Esophagus mucosa (tissue), 1 donor: ENCODE measurements around the gene PPP1R13L. TPM values are rescaled to one million over a fixed set of nuclear protein-coding genes. Genes with fewer than 3 reads are reported as not detected.

Experiments used
- ATAC-seq: fragments of 200-7000 bp; cut with Tn5 transposase; one replicate; pipeline ENCODE4 v1.9.1; 2020
- total RNA-seq: library from RNA; stranded (reverse); gene quantifications from one replicate; pipeline ENCODE4 v1.2.4, GENCODE V29; 2023
- donor health status: DM: yes; HTN: yes; CAD: no.

The PPP1R13L gene
- total RNA-seq, 1 donor from 2014 or later = 186 TPM

DNA sequence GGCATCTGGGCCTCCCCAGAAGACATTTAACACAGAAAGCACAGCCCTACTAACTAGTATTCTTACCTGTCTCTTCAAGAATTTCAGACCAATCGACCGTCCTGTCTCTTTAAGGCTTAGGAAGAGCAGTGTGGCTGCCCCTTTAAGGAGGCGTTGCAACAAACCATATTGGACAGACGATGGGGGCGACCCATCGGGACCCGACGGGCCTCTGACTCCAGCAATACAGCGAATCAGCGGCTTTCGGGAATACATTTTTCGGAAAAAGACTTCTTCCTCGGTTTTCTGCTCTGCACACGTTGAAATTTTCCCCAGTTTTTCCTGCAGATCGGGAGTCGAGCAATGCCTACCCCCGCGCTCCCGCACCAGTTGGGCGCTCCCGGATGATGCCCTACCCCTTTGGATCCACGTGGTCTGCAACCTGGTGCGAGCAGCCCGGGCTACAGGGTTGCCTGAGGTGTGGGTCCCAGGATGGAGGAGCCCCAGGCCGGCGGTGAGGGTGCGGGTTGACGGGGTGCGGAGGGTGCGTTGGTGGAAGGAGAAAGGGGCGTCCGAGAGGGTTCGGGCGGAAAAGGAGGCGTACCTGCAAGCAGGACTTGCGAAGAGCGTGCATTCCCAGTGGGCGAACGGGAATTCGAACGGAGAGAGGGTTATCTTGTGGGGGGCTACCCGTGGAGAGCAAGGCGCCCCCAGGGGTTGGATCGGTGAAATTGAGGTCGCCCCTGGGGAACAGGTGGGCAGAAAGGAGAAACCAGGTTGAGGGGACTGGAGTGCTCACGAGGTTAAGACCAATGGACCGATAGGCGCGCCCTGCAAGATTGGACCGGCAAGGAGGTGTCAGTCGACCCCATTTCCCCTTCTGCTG lies 1.6 kb upstream of the PPP1R13L start, which contains the start of gene POLR1G:
TSS of gene POLR1G (plus strand) at position 419 of the 865 bp plus-strand sequence. CDS start at position 472, 53 bp downstream.
- peak; percentile 46 for ATAC-seq

- ATAC-seq = peak; percentile 78
Measured at GRCh38 chr19:45405435-45406225, 761 bp upstream of the PPP1R13L start.

DNA sequence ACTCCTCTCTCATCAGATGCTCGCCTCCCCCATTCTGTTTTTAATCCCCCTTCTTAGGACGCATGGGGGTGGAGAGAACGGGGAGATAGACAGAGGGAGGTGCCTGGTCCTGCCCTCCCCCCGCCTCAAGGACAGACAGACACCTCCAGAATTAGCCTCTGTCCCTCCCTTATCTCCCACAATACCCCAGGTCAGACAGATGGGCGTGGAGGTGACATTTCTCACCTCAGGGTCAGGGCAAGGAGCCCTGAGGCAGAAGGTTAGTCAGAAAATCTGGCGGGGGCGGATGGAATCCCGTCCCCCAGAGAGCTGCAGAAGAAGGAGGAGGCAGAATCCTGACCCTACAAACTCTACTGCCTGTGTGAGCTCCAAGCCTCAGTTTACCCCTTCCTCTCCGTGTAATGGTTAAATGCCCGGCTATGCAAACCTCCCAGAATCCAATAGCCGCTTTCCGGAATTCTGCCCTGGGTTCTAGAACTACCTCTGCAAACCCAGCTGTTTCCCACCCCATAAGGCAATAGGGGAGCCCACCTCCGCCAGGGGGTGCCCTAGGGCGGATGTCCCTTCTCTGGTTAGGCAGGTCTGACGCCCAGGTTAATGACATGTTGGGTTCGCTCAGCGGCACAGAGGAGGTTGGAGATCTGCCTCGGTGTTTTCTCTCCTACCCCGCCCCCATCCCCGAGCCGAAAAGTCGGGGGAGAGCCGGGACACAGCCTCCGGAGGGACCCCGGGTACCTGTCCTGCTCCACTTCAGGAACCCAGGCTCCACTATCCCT lies 900 bp downstream of the PPP1R13L start:
- peak; percentile 9 for ATAC-seq

GRCh38 chr19:45403272-45403671 lies 1.6 kb downstream of the PPP1R13L start:
- ATAC-seq = no peak

- ATAC-seq = peak; percentile 48
Measured at GRCh38 chr19:45402298-45403061, 2.4 kb downstream of the PPP1R13L start.

DNA sequence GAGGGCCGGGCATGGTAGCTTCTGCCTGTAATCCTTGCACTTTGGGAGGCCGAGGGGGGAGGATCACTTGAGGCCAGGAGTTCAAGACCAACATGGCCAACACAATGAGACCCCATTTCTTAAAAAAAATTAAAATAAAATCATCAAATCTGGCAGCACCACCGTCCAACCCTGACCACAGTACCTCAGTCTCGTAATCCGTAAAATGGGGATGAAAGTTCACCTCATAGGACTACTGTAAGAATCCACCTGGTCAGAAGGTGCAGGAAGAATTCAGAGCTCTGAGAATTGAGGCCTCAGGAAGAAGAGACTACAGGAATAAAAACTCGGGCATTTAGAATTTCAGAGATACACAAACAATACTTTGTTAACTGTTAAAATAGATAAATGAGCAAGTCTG lies 3.1 kb downstream of the PPP1R13L start:
- no peak for ATAC-seq

- ATAC-seq = peak; percentile 75
Measured at GRCh38 chr19:45400192-45400591, 4.7 kb downstream of the PPP1R13L start.

DNA sequence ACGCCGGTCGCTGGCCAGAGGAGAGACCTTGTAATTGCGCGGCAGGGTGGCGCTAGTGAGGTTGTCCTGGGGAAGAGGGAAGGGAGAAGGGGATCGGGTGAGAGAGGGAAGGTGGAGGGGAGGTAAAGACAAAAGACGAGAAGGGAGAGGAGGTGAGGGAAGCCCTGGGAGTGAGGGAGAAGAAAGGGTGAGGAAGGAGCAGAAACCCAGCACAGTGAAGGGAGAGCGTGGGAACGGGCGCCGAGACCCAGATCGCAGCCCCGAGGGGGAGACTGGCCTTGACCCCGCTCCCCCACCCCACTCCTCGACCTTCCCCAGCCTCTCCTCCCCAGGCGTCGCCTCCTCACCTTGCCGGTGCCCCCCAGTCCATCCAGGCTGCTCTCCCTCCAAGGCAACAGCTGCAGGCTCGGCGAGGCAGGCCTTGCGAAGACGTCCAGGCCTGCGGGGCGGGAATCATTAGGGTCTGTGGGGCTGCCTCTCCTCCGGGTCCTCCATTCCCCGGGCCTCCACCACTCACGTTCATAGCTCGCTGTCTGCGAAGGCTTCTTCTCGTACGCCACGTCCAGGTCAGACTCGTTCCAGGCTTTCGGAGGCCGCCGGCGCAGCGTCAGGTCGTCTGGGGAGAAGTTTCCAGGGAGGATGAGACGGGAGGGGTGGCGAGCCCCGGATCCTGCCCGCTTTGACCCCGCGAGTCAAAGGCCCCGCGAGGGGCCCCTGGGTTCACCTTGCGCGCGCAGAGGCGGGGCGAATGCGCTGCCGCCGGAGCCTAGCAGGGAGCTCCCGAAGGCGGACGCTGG lies 8.8 kb downstream of the PPP1R13L start:
- ATAC-seq = no peak

DNA sequence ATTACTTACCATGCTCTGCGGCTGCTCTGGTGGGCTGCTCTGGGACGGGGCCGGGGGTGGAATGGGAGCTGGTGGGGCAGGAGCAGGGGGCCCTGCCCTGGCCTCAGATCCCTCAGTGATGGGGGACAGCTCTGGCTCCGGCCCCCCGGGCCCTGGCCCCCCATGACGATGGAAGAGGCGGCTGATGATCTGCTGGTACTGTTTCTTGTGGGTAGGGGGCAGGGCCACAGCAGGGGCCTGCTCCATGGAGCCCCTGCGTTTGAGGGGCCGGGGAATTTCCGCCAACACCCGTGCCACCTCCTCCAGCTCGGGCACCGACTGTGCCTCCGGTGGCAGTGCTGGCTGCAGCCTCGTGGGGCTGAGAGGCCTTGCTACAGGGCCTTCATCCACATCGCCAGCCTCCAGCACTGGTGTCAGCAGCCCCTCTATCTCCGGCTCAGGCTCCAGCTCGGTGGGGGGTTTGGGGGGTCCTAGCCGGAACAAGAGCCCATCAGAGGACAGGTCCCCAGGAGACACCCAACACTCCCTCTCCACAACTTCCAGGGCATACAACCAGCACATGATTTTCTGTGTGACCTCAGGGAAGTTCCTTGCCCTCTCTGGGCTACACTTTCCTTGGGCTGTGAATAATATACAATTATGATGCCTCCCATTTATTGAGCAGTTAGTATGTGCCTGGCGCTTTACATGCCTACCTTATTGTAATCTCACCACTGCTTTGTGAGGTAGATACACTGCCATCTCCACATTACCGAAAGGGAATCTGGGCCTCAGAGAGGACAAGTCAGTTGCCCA lies 12.8 kb downstream of the PPP1R13L start:
- peak; percentile 33 for ATAC-seq

- peak; percentile 40 for ATAC-seq
Measured at GRCh38 chr19:45391346-45391745, 13.5 kb downstream of the PPP1R13L start.

DNA sequence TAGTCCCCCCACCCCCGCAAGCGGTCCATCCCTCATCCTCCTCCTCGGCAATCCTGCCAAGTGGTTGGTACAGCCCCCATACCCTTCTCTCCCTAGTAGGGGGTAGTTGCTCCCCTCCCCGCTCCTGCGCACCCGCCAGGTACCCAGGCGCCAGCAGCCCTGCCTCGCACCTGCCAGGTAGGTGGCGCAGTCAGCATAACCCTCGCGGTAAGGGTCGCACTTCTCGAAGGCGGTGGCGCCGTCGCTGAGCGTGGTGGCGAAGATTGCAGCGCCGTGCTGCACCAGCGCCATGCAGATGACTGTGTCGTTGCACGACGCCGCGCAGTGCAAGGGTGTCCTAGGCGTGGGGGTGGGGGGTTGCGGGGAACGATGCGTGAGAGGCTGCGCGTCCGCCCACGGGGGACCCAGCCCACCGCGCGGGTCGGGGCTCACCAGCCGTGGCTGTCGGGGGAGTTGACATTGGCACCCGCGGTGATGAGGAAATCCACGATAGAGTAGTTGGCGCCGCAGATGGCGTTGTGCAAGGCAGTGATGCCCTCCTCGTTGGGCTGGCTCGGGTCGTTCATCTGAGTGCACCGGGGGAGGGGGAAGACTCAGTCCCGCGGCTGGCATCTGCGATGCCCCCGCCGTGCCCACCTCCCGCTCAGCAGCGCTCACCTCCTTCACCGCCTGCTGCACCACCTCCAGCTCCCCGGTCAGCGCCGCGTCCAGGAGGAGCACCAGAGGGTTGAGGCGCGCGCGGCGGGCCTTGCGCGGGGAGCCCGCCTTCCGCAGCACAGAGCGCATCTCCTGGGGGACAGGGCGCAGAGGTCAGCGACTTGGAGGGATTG lies 19.3 kb downstream of the PPP1R13L start:
- ATAC-seq = peak; percentile 41

DNA sequence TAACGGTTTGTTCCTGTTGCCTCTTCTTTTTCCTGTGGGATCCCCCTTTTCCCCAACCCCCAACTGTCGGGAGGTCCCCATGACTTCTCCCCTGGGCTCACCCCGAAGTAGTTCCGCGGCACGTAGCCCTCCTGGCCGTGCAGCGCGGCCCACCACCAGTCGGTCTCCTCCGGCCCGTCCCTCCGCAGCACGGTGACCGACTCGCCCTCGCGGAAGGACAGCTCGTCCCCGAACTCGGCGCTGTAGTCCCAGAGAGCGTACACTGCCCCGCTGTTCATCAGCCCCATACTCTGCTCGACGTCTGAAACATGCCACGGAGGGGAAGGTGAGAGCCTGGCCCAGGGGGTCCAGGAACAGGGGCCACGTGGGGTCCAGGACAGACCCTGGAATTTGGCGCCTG lies 22.4 kb downstream of the PPP1R13L start:
- ATAC-seq = peak; percentile 20

GRCh38 chr19:45380107-45380506 lies 24.8 kb downstream of the PPP1R13L start:
- ATAC-seq = no peak

- peak; percentile 3 for ATAC-seq
Measured at GRCh38 chr19:45376045-45376724, 28.7 kb downstream of the PPP1R13L start.

GRCh38 chr19:45370410-45371204 lies 34.3 kb downstream of the PPP1R13L start, which contains the start of gene ERCC2:
ERCC2 (minus strand) TSS chr19:45370573; CDS start chr19:45370540, 33 bp downstream.
- ATAC-seq = peak; percentile 98

- ATAC-seq = no peak
Measured at GRCh38 chr19:45368737-45369340, 36.0 kb downstream of the PPP1R13L start.

DNA sequence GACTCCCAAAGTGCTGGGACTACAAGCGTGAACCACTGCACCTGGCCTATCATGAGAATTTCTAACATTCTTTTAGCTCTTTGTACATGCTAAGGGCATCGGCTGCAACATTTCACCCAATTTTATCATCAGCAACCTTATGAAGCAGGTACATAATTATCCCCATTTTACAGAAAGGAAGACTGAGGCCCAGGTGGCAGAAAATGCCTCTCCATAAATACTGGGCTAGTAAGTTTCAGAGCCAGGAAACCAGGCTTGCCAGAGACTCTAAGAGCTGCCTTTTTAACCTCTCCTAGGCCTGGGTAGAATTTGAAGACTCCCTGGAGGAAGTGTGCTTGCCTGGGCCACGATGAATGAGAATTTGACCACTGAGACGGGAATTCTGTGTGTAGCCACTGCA lies 36.7 kb downstream of the PPP1R13L start:
- no peak for ATAC-seq
